Stimulated activated CD8-positive, alpha-beta memory T cell treated with anti-CD3 and anti-CD28 coated beads, Interleukin-7, amount 100 ng/mL, for 48 hours (primary cell): Measurements from ENCODE around the gene TM9SF2.
A peak's percentile ranks its signal among the peaks of the same experiment; 100 is the strongest.
"Not testable (repeated sequence)": the region's sequence is repeated elsewhere in the genome, so short reads cannot be mapped to it uniquely, and the experiment has no call there.

Experiments used
- DNase-seq, 2 donors: peaks; one replicate each; pipeline ENCODE4 v3.0.0-alpha.2; 2020; ENCODE audit warnings: low read depth in 1 of 2; ENCODE audit errors: extremely low read depth in 1 of 2

The TM9SF2 gene

DNA sequence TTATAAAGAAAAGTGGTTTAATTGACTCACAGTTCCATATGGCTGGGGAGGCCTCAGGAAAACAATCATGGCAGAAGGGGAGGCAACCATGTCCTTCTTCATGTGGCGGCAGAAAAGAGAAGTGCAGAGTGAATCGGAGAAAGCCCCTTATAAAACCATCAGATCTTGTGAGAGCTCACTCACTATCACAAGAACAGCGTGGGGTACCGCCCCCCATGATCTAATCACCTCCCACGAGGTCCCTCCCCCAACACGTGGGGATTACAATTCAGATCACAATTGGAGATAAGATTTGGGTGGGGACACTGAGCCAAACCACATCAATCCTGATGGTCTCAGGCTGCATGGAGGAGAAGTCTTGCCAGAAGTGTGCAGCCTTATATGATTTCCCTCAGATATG is 26.0 kb downstream of the TM9SF2 start:
- no peak for DNase-seq

DNA sequence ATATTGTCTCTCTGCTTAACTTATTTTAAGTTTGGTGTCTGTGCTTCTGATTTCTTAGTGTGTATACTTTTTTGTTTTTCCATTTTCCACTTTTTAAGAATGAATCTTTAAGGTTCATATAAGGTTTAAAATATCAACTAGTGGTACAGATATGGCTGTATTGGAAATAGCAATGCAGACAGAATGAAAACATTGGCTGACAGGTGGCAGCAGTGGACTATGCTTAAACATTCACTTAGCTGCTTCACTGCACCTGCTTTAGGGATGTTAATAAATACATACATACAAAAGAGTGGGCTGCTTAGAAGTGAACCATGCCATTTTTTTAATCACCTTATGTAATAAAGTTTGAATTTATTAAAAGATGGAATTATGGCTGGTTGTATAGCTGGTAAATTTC is 27.3 kb downstream of the TM9SF2 start:
- no peak for DNase-seq

DNA sequence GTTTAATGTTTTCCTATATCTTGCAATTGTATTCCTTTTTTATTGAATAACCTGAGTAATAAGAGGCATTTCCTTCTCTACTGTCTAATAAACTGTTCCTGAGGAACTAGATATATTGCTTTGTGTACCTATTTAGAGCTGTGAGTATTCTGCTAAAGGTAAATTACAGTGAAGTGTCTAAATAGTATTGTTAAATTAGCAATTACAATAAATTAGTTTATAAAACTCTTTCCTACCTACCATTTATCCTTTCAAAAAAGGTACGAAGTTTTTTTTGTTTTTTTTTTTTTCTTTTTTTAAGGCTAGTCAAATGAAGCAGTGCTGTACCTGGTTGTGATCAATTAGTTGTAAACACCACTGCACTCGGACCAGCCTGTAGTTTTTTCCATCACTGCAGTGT is 34.8 kb downstream of the TM9SF2 start:
- DNase-seq: no peak

DNA sequence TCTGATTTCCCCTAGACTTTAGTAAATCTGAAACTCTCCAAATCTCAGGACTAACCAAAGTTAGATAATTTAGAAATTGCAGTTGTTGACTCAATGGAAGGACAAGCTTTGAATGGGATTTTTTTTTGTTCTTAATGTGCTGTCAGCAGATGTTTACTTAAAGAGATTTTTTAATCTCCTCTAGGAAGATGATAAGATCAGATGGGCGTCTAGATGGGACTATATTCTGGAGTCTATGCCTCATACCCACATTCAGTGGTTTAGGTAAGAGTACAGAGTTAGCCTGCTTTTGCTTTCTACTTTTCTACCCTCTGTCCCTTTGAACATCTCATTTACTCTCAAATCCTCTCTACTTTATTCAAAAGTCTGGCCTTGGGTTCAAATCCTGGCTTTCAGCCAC is 39.3 kb downstream of the TM9SF2 start:
- no peak for DNase-seq

DNA sequence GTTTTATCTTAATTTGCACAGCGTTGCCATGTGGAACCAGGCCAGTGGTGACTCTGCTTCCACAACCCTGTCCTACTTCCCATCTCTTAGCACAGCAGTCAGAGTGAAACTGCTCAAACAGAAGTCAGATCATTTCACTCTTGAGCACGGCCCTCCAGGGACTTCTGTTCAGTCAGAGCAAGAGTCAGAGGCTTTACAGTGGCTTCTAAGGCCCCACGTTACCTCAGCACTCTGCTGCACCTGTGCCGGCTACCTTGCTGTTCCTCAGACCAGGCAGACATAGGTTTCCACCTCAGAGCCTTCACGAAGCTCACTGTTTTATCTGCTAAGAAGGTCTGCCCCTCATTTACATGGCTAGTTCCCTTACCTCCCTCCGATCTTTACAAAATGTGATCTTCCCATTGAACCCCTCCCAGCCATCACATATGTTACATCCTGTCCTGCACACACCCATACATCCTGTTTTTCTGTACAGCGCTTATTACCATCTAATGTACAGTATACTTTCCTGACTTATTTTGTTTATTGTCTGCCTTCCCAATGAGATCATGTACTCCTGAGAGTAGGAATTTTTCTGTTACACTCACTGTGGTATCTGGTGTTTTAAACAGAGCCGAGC is 41.6 kb downstream of the TM9SF2 start:
- DNase-seq: peak in 1 of 2 donors; percentile 50

DNA sequence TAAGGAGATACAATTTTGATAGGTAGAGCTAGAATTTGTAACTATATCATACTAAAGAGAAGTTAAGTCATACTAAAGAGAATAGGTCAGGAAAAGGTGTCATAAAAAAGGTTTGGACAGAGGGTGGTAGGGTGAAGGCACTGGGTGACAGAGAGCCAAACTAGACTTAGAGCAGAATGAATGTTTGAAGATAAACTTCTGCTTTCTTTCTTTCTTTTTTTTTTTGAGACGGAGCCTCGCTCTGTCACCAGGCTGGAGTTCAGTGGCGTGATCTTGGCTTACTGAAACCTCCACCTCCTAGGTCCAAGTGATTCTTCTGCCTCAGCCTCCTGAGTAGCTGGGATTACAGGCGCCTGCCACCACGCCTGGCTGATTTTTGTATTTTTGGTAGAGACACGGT is 44.1 kb downstream of the TM9SF2 start:
- DNase-seq: no peak

DNA sequence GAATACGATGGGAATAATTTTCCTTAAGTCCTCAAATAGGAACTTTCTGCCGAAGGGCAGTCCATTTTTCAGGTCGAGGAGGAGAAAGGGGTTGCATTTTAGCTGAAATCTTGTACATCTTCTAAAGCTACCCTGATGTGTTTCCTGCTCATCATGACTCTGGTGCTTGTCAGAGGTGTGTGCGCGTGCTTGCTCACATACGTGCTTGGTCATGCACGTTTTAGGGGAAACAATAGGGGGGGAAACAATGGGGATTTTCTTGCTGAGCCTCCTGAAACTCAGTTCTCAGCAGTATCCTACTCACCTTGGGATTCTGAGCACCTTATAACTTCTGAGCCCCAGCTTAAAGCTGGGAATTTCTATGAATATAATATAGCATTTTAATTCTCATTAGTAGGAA is 44.7 kb downstream of the TM9SF2 start:
- DNase-seq: no peak

DNA sequence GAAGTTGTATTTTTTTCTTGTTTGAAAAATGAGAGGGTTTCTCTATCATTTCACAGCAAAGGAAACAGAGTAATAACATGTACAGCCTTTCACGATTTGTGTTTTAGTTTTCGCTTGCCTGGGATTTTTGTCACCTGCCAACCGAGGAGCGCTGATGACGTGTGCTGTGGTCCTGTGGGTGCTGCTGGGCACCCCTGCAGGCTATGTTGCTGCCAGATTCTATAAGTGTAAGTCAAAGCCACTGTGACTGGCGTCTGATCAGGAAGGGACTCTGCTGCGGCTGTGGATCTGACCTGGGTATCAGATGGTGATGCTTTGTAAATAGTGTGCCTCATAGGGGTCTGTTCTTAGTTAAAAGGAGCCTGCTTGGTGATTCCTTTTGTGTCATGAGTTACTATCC is 45.6 kb downstream of the TM9SF2 start:
- no peak for DNase-seq

DNA sequence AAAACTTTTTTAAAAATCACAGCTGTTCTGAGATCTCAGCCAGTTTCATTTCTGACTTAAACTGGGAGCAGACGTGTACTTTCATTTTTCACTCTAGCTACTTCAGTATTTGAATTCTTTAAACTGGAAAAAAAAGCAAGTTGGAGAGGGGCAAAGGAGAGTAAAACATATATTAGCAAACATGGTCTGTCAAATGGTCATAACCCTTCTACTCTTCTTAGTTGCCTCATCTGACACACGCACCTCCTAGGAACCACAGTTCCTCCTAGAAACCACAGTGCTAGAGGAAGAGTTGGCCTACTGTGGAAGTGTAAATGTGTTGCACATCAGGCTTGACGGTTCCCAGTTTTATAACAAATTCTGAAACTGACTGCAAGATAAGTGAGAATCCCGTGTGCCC is 47.2 kb downstream of the TM9SF2 start:
- no peak for DNase-seq

DNA sequence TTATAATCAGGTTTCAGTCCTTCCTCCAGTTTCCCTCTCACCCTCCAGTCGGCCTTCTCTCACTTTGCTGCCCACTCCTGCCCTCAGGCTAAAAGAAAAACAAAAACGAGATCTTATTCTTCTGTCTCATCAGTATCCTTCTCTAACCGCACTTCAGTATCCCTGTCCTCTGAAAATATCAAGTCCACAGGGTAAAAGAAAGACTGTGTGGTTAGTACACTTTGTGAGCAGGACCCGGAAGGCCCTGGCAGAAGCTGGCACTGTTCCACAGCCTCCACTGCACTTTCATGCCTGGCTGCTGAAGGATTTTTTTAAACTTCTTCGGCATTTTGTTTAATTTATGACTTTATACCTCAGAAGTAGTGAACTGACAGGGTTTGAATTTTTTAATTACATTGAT is 51.8 kb downstream of the TM9SF2 start:
- DNase-seq: no peak

DNA sequence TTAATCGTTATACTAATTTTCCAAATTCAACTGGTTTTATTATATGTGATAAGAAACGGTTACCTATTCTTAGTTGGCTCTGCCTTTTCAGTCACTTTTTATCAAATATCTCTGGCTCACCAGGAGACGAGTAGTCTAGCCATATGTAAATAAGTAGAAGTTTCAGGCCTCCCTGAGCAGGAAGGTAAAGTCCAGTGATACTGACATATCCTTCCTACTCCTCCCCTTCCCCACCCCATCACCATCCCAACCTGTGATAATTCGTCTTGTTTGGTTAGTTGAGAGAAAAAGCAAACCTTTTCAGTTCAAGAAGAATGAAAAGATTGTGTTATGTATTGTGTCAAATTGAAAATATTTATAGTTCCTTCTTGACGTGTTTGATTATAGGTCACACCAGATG is 53.9 kb downstream of the TM9SF2 start:
- DNase-seq: no peak

DNA sequence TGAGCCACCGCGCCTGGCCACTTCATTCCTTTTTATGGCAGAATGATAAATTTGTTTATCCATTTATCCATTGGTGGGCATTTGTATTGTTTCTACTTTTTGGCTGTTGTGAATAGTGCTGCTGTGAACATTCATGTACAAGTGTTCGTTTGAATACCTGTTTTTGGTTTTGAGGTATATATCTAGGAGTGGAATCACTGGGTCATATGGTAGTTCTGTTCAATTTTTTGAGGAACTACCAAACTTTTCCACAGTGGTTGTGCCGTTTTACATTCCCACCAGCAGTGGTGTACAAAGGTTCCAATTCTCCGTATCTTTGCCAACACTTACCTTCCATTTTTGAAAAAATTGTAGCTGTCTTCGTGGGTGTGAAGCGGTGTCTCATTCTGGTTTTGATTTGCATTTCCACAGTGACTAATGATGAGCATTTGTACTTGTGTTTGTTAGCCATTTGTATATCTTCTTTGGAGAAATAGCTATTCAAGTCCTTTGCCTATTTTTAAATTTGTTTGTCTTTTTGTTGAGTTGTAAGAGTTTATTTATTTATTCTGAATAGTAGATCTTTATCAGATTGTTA is 55.7 kb downstream of the TM9SF2 start:
- no peak for DNase-seq

DNA sequence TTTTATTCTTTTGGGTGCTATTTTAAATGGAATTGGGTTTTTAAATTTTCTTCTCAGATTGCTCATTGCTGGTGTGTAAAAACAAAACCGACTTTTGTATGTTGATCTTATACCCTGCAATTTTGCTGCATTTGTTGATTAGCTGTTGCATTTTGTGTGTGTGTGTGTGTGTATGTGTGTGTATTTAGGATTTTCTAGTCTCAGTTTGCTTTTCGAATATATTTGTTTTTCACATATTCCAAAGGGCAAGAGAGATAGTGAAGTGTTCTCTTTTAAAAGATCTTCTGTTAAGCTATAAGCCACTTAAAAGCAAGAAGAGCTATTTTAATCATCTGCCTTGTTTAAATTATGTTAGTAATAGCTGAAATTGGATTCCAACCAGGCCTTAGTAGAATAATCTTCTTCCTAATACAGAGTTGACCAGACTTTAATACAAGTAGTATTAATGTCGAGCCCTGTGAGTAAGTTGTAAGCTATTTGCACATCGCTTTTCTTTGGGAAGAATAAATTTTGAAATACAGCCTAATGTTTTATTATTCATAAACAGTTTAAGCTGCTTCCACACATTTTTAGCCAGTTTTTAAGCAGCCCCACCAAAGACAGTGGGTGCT is 57.4 kb downstream of the TM9SF2 start:
- no peak for DNase-seq

DNA sequence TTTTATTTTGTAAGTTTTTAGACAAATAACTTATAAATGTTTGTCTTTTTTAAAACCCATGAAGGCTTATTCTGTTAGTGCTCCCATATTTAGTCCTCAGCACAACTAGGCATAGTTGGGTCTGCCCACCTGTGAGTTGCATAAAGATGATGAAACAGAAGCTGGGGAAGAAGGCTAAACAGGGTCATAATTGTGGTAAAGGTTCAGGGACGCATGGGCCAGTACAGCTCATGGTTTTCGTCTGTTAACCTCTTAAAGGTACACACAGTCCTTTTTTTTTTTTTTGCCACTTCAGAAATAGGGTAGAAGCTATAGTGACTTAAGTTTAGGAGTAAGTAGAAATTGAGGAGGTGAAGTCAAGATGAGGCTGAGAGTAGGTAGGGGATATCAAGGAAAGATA is 58.3 kb downstream of the TM9SF2 start:
- no peak for DNase-seq

DNA sequence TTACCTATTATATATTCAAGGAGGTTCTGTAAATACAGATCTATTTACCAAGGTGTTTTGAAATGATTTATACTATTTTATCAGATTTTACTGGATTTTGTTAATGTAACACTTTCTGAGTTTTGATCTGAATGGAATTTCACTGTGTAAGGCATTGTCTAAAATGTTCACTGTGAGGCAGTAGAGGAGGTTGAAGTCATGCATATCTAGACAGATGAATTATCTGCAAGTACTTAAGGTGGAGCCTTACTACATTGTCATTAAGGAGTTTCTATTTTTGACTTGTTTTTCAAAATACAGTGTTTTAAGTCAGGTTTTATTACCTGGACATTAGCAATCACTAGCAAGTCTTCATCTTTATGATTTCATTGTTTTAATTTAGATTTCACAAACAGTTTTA is 62.1 kb downstream of the TM9SF2 start:
- DNase-seq: no peak

DNA sequence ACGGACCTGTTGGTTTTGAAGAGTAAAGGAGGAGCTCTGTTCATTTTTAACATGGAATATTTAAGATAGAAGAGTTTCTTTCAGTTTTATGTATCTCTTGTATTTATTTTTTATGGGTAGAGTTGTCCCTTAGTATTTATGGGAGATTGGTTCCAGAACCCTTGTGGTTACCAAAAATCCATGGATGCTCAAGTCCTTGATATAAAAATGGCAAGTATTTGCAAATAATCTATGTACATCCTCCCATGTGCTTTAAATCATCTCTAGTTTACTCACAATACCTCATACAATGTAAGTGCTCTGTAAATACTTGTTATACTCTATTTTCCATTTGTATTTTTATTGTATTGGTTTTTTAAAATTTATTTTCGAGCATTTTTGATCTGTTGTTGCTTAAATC is 63.1 kb downstream of the TM9SF2 start:
- no peak for DNase-seq

DNA sequence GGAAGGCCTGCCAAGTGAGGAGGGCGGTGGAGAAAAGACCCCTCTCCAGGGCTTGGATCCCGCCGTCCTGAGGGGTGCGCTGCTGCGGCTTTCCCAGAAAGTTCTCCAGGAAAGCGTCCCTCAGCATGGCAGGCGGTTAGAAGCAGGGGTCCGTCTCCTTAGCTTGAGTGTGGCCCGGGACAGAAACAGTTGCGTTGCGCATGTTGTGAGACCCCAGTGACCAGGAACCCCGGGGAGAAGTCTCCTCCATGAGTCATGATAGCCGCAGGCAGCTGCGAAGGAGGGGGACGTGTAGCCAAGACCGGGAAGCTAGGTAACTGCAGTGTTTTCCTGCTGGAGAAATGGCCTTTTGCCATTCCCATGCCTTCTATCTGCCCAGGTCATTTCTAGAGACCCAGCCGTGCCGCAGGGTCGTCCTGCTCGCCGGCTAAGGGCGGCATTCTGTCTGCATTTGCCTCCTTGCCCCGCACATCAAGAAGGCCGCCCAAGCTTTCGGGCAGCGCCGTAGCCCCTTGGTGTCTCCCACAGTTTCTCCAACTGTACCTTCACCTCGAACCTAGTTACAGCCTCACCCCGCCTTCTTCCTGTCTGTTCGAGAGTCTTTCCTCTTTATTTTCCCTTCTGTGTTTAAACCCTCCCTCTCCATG is 64.3 kb downstream of the TM9SF2 start:
- no peak for DNase-seq

DNA sequence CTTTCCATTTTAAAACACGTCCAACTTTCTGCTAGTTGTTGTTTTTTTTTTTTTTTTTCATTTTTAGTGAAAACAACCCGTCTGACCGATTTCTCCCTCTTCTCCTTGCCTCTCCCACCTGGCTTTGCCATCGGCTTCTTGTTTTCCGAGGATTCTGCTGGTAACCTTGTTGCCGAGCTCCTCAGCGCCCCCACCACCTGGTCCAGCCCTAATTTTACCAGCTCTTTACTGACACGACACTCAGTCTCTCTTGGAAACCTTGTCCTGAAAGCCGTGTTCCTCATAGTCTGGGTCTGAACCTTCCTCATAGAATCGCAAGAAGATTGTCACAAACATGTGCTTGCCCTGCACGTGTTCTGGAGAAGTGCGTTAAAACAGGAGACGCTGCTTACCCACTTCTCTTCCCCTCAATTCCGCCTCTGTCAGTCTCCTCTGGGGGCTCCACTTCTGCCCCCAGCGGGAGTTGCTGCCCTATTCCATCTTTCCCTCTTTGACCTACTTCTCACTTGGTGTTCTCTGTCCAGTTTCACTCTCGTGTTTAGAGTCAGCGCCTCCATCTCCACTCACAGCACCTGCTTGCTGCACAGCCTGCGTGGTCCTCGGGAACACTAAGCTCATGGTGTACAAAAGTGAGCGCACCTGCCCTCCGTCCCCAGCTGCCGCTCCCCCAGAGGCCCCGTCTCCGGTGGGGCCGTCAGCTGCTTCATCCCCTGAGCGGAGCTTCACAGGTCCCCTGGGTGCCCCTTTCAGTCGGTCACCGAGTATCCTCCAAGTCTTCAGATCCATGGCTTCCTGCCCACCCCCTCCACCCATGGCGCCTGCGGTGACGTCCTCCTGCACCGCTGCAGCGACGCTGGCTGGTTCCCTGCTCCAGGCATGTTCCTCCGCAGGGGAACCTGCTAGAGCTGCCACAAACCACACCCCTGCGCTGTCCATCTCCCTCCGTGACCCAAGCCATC is 65.1 kb downstream of the TM9SF2 start:
- no peak for DNase-seq

DNA sequence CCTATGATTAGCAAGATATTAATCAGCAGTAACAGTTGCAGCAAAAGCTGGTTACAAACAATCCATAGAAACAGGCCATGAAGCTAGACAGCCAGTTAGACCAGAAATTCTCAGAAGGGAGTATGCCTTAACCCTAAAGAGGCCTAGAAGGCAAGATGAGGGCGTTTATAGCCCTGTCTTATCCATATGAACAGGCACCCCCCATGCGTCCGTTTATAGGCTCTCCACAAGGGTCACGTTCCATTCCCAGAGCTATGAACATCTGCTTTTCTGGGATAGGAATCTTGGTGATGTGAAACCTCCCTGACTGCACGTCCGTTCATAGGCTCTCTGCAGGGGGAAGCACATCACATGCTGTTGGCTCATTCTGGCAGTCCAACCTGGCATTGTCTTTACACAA is 67.6 kb downstream of the TM9SF2 start:
- not testable (repeated sequence) for DNase-seq

DNA sequence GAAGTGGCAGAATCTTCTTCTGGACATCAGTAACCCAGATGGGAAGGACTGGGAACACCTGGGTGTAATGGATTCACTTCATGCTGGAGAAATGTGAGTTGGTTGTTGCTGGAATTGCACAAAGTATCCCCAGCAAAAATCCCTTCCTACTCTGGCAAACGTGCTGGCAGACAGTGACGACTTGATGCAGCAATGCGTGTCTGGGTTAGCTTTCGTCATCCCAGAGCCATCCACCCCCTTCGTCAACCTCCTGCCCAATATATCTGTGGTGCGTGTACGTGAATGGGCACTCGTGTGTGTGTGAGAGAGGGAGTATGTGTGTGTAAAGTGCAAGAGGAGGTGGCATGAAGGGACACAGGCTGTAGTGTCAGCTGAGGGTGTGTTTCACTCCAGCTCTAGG is 70.9 kb downstream of the TM9SF2 start:
- DNase-seq: no peak

DNA sequence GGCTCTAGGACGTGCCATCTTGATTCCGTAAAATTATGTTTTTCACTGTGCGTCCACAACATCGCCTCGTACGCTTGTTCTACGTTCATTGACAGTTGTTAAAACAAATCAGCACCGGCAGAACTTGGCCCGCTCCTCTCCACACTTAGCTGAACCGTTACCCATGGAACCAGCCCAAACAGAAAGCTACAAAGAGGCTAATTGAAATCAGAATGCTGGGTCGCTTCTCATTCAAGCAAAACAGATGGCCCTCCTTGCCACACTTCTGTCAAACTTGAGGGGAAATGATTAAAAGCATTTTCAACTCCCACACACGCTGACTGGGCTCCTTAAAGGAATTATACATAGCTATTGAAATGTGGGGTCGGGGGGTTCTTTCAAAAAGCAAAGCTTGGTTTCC is 71.6 kb downstream of the TM9SF2 start:
- no peak for DNase-seq
